Activated CD4-positive, alpha-beta T cell treated with anti-CD3 and anti-CD28 coated beads for 48 hours (primary cell): ENCODE measurements around the gene SESTD1.

ENCODE experiments used
- DNase-seq: peaks from one replicate; pipeline ENCODE4 v3.0.0-alpha.2; 2020

The SESTD1 gene

GRCh38 chr2:179264368-179265081 is at the start of gene SESTD1:
Gene SESTD1 (minus strand): TSS chr2:179264832. CDS start chr2:179191841, 72,991 bp downstream.
- DNase-seq = peak; percentile 60

- no peak for DNase-seq
Measured at GRCh38 chr2:179313057-179313456, 48.4 kb upstream of the SESTD1 start.

- DNase-seq = no peak
Measured at GRCh38 chr2:179311101-179311500, 46.5 kb upstream of the SESTD1 start.

GRCh38 chr2:179307616-179308371 is 43.2 kb upstream of the SESTD1 start:
- no peak for DNase-seq

GRCh38 chr2:179305125-179305524 is 40.5 kb upstream of the SESTD1 start:
- no peak for DNase-seq

GRCh38 chr2:179304424-179304823 is 39.8 kb upstream of the SESTD1 start:
- DNase-seq = no peak

GRCh38 chr2:179302764-179303571 is 38.3 kb upstream of the SESTD1 start:
- DNase-seq = no peak

- no peak for DNase-seq
Measured at GRCh38 chr2:179302149-179302548, 37.5 kb upstream of the SESTD1 start.

GRCh38 chr2:179298666-179299065 is 34.0 kb upstream of the SESTD1 start:
- no peak for DNase-seq

- DNase-seq = no peak
Measured at GRCh38 chr2:179297927-179298326, 33.3 kb upstream of the SESTD1 start.

GRCh38 chr2:179290329-179290728 is 25.7 kb upstream of the SESTD1 start:
- DNase-seq = no peak

GRCh38 chr2:179285060-179285459 is 20.4 kb upstream of the SESTD1 start:
- no peak for DNase-seq

- no peak for DNase-seq
Measured at GRCh38 chr2:179277429-179278196, 13.0 kb upstream of the SESTD1 start.

GRCh38 chr2:179275253-179276012 is 10.8 kb upstream of the SESTD1 start:
- DNase-seq = no peak

- DNase-seq = no peak
Measured at GRCh38 chr2:179274749-179275148, 10.1 kb upstream of the SESTD1 start.

- no peak for DNase-seq
Measured at GRCh38 chr2:179273461-179273962, 8.9 kb upstream of the SESTD1 start.

- no peak for DNase-seq
Measured at GRCh38 chr2:179272406-179273192, 8.0 kb upstream of the SESTD1 start.

- no peak for DNase-seq
Measured at GRCh38 chr2:179270689-179271088, 6.1 kb upstream of the SESTD1 start.

- DNase-seq = peak; percentile 31
Measured at GRCh38 chr2:179268277-179268925, 3.8 kb upstream of the SESTD1 start.

GRCh38 chr2:179266271-179266670 is 1.6 kb upstream of the SESTD1 start:
- no peak for DNase-seq
